Myocyte (in vitro differentiated cells): ENCODE measurements around the gene PSD4. TPM values are rescaled to one million over a fixed set of nuclear protein-coding genes. Genes with fewer than 3 reads are reported as not detected.

Source experiments
- DNase-seq: peaks from one replicate; pipeline ENCODE4 v3.0.0-alpha.2; 2012; ENCODE audit warnings: low read depth
- total RNA-seq: library from RNA; depleted of rRNA; stranded (reverse); fragments of >200 nt; gene quantifications from 2 replicates; pipeline ENCODE4 v1.2.3, GENCODE V29; 2014

The PSD4 gene
- total RNA-seq, 1 donor from 2014 or later = 1.2 TPM

DNA sequence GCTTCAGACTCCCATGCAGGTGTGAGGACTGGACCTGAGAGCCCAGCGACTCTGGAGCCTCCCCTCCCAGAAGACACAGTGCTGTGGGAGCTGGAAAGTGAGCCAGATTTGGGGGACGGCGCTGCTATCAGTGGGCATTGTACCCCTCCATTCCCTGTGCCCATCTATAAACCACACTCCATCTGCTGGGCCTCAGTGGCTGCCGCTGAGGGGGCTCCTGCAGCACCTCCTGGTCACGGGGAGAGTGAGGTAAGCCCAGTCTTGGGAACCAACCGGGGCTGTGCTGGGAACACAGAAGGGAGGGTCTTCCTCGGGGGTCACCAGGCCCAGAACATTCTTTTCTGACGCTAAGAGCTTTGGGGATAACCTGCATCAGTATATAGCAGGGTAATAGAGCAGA is 9.5 kb downstream of the PSD4 start:
- no peak for DNase-seq

DNA sequence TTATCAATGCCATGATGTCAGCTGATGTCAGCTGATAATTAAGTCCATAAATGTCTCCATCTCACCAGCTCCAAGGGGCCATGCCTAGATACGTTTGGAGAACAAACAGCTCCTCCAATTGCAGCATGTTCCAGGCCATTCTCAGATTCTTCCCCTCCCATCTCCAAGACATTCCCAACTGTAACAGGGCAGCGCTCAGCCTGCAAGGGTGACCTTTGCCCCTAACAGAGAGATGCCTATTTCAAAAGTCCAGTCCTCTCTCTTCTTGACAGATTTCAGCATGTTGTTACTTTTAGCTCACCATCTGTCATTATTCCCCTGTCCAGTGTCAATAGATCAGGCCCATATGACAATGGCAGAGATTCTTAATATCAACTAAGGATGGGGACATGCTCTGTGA is 9.9 kb downstream of the PSD4 start:
- no peak for DNase-seq

DNA sequence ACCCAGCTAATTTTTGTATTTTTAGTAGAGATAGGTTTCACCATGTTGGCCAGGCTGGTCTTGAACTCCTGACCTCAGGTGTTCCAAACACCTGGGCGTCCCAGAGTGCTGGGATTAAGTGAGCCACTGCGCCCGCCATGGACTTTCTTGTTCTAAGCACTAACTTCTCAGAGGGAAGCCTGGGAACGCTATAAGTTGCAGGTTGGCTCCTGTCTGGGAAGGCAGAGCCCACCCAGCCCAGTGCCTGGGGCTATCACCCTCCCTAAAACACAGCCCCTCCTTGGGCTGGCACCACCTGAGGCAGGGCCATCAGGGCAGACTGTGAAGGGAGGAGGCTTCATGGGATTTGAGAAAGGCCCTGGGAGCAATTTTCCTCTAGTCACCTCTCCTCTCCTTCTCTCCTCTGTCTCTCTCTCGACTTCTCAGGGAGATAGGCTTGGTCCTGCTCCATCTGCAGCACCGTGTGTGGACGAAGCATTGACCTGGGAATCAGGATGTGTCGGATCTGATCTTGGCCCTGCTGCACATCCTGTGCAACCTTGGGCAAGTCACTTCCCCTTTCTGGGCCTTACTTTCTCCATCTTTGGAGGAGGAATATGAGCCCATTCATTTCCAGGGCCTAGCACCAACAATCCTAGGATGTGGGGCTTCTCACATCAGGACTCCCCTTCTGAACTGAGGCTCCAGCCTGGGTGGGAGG is 10.9 kb downstream of the PSD4 start:
- DNase-seq = no peak

DNA sequence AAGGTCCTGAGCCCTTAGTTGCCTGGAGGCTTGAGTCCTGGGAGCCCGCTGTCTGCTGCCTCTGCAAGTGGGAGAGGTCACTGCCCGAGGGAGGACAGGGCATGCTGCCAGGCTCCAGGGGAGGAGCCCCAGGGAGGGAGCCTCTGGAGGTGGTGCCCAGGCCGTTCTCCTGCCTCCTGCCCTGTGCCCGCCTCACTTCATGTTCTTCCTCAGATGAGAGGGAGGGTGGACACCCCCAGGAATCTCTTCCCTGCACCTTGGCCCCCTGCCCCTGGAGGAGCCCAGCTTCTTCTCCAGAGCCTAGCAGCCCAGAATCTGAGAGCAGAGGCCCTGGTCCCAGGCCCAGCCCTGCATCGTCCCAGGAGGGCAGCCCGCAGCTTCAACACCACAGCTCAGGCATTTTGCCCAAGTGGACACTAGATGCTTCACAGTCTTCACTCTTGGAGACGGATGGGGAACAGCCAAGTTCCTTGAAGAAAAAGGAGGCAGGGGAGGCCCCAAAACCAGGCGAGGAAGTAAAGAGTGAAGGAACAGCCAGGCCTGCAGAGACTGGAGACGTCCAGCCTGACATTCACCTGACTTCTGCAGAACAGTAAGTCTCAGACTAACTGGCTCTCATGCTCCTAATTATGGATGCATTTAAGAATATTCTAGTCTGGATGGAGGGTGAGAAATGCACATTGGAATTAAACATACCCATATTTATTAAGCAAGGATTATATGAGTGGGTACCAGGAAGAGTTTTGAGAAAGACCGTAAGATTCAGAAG is 12.1 kb downstream of the PSD4 start:
- no peak for DNase-seq

DNA sequence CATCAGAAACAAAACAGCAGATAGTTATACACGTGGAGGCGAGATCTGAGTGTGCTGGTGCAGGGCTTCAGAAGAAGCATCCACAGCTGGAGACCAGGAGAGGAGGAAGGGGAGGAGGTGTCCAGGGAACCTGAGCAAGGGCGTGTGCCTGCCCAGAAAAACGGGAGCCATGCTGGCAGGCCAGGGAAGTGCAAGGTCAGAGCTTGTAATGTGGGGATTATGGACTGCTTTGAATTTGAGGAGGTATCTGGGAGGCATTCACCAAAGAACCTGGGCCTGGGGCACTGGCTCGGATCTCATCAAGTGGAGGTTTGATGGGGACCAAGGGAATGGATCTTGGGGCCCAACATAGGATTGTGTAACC is 12.6 kb downstream of the PSD4 start:
- DNase-seq = no peak

DNA sequence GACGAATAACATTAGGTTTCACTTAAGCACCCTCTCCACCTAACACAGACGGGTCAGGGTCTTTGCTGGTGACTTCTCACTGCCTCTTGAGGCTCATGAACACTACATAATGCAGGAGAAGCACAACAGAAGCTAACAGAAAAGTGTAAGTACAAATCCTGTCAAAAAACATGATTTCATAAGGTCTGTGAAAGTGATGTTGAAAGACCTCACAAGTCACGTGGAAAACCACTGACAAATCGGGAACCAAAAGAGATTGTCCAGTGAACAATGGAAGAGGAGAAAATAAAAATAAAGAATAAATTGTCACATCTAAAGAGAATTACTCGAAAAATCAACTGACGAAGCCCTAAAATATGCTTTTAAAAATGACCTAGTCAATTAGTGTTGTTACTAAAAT is 14.0 kb downstream of the PSD4 start:
- DNase-seq = no peak

DNA sequence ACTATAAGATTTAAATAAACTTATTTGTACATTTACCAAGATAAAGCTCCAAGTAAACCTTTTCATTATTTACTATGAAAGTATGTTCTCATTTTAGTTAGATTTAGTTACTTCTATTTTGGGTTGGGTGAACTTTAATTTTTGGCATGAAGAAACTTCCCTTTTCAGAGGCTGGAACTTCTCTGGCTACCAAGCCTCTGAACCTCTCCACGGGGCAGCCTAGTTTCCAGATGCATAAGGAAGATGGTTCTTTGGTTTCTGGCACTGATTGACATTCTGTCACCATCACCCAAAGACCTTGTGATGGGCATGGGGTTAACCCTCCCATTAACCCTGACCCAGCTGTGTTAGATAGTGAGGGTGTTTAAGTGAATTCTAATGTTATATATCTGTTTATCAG is 17.1 kb downstream of the PSD4 start:
- no peak for DNase-seq

DNA sequence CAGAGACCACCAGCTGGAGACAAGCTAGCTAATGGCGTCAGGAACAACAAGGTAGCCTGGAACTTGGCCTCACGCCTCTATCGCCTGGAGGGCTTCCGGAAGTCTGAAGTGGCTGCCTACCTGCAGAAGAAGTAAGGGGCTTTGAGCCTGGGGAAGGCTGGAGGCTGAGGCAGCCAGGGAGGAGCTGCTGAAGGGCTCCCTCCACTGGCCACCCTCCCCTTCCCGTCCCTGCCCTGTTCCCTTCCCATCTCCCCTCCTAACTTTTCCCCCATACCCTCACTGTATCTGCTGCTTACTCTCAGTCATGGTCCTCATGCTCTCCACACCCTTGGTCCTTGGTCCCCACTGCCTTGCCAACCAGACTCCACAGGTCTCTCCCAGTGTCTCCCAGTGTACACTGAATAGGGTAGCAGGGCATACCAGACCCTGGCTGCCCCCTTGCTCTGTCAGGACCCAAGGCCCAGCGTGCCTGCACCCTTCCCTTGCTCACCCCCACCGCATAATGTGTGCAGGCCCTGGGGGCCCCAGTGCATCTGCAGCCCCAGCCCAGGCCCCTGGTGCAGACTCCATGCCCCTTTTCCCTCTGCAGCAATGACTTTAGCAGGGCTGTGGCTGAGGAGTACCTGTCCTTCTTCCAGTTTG is 18.8 kb downstream of the PSD4 start:
- DNase-seq = no peak

DNA sequence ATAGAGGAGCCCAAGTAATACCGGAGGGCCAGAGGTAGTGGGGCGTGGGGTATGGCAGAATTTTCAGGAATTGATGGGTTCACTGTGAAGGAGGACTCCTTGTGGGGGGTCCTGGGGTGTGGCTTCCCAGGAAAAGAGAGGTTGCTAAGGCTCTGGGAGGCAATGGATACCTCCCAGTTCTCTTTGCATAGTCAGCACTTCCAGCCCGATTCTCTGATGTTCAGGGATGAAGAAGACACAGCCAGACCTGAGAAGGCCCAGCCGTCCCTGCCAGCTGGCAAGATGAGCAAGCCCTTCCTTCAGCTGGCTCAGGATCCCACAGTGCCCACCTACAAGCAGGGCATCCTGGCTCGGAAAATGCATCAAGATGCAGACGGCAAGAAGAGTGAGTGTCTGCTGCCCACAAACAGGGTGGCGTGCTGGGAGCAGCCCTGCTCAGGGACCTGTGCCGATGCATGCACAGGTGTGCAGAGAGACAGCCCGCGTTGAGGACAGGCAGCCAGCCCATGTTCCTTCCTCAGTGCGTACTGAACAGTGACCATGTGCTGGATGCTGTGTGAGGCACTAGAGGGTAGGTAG is 22.2 kb downstream of the PSD4 start:
- no peak for DNase-seq

DNA sequence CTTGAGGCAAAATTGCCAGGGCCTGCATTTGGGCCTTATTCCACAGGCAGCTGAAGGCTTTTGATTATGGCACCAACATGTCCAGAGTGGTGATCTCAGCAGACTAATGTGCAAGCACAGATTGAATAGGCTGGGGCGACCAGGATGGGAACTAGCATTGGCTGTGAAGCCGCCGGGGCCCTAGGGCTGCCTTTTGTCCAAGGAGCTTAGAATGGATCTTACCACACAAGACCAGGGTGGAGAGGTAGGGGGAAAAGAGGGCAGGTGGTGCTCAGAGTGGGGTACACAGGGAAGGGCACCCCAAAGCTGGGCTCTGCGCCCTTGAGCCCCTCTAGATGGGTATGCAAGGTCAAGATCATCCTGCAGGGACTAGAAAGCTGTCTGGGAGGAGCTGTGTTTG is 23.1 kb downstream of the PSD4 start:
- no peak for DNase-seq

DNA sequence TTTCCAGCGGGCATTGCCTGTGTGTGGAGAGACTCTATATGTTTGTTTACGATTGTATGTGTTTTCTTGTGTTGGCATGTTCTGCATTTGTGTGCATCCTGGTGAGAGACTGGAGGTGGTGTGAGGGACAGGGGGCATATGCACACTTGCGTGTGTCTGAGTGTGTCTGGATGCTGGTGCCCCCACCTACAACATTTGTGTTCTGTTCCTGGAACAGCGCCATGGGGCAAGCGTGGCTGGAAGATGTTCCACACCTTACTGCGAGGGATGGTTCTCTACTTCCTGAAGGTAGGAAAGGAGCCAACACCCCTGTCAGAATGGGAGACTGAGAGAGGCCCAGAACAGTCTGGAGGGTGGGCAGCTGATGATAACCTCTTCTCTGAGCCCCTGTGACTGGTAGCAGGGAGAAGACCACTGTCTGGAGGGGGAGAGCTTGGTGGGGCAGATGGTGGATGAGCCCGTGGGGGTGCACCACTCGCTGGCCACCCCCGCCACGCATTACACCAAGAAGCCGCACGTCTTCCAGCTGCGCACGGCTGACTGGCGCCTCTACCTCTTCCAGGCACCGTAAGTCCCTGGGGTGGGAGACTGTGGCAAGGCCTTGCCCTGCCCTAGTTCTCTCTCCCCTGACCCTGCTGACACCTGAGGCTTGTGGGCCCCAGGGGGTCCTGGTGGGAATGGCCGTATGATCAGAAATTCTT is 23.7 kb downstream of the PSD4 start:
- no peak for DNase-seq

DNA sequence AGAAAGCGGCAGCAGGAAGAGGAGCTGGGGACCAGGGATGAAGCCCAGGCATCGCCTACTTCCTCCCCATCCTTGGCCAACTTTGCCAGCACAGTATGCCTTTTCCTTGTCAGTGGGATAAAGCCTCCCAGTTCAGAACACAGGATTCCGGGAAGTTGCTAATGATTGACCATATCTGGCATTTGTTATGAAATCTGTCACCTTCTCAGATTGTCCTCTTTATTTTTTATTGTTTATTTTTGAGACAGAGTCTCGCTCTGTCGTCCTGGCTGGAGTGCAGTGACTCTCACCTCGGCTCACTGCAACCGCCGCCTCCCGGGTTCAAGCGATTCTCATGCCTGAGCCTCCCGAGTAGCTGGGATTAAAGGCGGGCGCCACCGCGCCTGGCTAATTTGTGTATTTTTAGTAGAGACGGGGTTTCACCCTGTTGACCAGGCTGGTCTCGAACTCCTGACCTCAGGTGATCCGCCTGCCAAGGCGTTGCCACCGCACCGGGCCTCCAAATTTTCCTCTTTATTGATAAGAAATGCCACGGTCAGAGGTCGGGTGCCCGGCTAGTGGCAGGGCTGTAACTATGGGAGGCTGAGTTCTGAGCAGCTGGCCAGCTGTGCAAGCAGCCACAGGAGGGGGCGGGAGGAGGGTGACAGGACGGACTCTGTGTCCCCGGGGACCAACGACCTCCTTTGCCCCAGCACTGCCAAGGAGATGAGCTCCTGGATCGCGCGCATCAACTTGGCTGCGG is 24.4 kb downstream of the PSD4 start:
- no peak for DNase-seq

DNA sequence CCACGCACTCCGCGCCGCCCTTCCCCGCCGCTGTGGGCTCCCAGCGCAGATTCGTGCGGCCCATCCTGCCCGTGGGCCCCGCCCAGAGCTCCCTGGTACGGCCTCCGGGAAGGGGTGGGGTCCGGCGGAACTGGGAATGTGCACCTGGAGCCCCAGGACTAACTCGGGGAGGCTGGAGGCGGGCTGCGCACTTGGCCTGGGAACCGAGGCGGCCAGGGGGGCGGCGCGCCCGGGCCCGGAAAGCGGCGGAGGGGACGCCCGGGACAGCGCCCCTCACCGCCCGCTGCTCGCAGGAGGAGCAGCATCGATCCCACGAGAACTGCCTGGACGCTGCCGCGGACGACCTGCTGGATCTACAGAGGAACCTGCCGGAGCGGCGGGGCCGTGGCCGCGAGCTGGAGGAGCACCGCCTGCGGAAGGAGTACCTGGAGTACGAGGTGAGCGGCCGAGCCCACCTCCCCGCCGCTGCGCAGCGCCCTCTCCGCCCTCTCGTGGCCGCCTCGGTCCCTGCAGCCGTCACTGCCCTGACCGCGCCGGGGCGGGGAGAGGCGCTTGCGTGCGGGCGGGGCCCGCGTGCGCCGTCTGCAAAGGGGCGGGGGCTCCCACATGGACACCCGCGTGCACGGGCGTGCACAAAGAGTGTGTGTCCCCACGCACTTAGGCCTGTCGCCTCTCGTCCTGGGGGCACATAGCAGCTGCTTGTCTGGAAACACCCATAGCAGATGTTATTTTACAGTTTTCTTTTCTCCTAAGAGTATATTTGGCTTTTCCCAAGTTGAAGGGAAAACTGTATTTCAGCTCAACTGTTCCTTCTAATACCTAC is 25.2 kb downstream of the PSD4 start:
- peak; percentile 80 for DNase-seq

DNA sequence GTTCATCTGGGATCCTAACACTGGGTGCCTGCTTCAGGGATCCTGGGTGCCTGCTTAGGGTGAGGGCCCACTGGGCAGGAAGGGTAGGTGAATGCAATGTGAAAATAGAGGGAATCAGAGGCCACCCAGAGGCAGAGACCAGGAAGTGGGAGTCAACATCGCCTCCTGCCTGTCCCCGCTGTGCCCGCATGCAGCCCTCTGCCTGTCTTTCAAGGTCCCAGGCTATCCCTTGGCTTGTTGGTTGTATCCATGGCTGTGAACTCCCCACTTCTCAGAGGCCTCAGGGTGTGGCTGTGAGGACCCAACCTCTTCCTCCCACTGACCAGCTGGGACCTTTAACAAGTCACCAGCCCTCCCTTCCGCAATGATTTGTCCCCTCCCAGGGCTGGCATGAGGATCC is 26.5 kb downstream of the PSD4 start:
- no peak for DNase-seq

DNA sequence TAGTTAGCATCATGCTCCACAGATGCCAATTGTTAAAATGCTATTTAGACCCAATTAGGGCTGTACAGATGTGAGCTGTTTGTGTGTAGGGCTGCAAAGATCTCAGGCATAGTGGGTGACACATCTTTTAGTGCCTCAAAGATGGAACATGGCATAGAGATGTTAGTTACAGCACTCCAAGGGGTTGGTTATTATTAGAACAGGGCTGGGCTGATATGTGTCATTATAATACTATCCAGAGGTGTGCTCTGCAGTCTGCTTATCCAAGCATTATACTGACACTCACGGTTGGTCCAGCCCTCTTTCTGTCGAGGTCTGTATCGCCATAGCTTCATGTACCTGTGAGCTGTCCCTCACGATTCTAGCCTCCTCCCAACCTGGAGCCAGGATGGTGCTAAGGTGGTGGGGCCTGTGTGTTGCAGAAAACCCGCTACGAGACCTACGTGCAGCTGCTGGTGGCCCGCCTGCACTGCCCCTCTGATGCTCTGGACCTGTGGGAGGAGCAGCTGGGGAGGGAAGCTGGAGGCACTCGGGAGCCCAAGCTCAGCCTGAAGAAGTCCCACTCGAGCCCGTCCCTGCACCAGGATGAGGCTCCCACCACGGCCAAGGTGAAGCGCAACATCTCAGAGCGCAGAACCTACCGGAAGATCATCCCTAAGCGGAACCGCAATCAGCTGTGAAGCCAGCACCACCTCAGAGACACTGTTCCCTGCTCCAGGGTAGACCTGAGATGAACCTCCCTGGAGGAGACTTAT is 27.1 kb downstream of the PSD4 start:
- DNase-seq = peak; percentile 34

DNA sequence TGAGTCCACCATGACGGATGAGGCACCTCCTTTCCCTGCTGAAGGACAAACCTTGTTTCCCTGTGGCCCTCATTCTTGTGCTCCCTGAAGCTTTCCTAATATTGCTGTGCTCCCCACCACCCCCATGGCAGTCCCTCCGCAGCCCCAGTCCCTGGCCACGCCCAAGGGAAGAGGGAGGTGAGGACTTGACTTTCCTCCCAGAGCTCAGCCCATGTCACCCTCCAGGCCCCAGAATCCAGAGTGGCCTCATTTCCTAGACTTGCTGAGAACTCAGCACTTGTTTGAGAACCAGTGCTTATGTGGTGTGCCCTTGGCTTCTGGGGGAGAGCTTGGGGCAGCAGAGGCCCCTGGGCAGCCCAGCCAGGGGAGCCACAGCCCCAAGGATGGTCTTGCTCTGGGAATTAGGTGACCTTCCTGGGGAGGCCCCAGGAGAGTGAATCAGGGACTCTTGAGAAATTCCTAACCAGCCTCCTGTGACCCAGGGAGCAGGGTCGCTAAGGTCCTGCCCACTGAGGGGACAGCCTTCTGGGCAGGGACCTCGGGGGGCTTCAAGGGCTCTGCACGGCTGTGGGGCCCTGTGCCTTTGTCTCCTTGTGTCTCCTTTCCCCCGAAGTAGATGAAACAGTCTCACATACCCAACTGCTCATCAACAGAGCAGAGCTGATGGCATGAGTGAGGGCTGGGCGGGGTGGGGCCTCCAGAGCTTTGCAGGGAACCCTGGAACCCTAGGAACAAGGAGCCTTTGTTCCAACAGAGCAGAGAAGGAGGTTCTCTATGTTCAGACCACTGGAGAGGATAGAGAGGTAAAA is 27.9 kb downstream of the PSD4 start:
- DNase-seq = no peak

DNA sequence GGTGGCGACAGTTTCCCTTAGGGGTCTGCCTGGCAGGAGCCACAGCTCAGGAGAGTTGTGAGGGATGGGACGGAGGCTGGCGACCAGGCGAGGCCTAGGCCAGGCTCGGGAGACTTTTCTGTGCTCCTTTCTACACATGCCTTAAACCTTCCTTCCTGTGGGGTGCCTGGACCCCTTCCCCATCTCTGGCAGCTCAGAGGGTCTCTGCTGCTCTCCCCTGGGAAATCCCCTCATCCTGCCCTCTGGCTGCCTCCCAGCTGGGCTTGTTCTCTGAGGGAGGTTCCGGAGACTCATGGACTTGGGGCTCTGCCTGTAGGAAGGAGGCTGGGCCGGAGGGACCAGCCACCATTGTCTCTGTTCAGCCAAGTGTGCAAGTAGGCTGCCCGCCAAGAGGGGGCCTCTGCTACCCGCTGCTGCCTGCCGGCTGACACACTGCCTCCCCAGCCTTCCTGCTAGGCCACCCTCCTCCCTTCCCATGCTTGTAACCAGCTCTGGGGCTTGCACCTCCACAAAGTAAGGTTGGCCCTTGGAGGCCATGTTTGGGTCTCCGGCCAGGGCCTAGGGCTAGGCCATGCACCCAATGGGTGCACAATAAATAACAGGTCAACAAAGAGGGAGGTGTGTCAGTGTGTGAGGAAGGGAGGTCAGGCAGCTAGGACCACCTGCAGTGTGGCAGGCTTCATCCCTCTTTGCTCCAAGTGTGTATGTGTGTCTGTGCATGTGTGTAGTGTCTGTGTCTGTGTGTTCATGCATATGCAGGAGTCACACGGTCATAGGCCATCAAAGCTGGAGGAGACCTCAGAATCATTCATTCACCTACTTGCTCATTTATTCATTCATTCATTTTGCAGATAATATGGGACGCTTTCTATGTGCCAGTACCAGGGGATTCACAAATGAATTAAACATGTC is 28.8 kb downstream of the PSD4 start:
- no peak for DNase-seq

DNA sequence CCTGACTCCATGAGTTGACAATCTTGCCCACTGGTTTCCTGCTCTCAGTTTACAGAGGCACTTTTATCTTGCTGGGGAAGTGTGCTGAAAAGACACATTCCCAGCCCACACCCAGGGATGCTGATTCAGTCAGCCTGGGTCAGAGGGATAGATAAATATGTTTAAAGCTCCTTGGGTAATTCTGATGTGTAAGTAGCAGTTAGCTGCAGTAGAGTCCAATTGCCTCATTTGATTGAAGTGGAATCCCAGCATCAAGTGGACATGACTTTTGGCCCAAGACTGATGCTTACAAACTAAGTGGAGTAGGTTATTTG is 29.4 kb downstream of the PSD4 start:
- DNase-seq = no peak
